HEK293 (cell line): Measurements from ENCODE around the gene INTS6.

ENCODE experiments used
- GLIS1 ChIP-seq: fragments of 450-650 bp; formaldehyde crosslinking; IDR thresholded peaks from 2 replicates; pipeline ENCODE4 v1.5.1; 2016; ENCODE audit warnings: missing biosample characterization, missing genetic modification characterization
- TCF7L2 ChIP-seq: IDR thresholded peaks from 2 replicates; pipeline ENCODE4 v1.6.1; 2011; ENCODE audit warnings: low read depth, mild to moderate bottlenecking, inconsistent platforms, low read length, moderate library complexity, borderline replicate concordance
- ZNF211 ChIP-seq: fragments of 450-650 bp; formaldehyde crosslinking; IDR thresholded peaks from 2 replicates; pipeline ENCODE4 v1.5.1; 2016; ENCODE audit warnings: low read depth, missing biosample characterization, missing genetic modification characterization
- ZNF350 ChIP-seq: fragments of 450-650 bp; formaldehyde crosslinking; IDR thresholded peaks from 2 replicates; pipeline ENCODE4 v1.5.0; 2017; ENCODE audit warnings: missing biosample characterization, mild to moderate bottlenecking, missing genetic modification characterization
- TF ChIP-seq, protein P1 (sequence below): fragments of 450-650 bp; formaldehyde crosslinking; IDR thresholded peaks from 2 replicates; pipeline ENCODE4 v1.5.1; 2016; ENCODE audit warnings: missing biosample characterization, missing genetic modification characterization
- TF ChIP-seq, protein P2 (sequence below): IDR thresholded peaks from 2 replicates; pipeline ENCODE4 v1.6.1; 2011; ENCODE audit warnings: mild to moderate bottlenecking, low read depth, low read length, borderline replicate concordance

DNA sequence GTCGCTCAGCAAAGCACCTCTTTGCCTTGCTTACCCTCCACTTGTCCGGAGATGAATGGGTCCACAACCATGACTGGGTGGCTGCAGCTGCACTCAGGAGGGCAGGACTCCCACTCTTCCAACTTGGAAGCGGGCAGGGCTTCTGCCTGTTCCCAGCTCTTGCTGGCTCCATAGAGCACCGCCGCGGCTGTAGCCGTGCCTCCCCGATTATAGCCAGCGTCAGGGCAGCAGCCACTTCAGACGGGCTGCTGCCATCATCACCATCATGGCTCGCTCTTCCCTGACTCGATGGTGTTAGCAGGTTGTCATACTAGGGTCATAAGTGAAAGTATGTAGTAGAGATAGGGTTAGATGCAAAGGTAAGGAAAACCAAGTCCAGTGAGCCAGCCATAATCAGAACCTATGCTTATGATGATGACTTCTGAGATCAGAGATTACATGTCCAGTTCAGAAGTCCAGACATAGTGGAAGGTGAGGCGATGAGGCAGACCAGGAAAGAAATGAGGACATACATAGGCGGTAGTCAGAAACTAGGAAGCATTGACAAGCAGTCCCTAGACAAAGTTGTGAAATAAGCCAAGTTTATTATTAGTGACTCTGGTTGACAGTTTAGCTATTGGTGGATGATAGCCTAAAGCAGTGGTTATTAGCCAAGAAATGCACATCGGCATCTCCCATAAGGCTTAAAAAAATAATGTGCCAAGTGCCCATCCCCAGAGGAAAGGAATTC lies 4.4 kb upstream of the INTS6 start:
- TF ChIP-seq, protein P1, sequence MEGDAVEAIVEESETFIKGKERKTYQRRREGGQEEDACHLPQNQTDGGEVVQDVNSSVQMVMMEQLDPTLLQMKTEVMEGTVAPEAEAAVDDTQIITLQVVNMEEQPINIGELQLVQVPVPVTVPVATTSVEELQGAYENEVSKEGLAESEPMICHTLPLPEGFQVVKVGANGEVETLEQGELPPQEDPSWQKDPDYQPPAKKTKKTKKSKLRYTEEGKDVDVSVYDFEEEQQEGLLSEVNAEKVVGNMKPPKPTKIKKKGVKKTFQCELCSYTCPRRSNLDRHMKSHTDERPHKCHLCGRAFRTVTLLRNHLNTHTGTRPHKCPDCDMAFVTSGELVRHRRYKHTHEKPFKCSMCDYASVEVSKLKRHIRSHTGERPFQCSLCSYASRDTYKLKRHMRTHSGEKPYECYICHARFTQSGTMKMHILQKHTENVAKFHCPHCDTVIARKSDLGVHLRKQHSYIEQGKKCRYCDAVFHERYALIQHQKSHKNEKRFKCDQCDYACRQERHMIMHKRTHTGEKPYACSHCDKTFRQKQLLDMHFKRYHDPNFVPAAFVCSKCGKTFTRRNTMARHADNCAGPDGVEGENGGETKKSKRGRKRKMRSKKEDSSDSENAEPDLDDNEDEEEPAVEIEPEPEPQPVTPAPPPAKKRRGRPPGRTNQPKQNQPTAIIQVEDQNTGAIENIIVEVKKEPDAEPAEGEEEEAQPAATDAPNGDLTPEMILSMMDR (tag by site-specific recombination) = no peak
- TF ChIP-seq TCF7L2 (no peak), ZNF211 (tag by site-specific recombination) (no peak), ZNF350 (tag by site-specific recombination) (no peak), GLIS1 (no peak)
- TF ChIP-seq, protein P2, sequence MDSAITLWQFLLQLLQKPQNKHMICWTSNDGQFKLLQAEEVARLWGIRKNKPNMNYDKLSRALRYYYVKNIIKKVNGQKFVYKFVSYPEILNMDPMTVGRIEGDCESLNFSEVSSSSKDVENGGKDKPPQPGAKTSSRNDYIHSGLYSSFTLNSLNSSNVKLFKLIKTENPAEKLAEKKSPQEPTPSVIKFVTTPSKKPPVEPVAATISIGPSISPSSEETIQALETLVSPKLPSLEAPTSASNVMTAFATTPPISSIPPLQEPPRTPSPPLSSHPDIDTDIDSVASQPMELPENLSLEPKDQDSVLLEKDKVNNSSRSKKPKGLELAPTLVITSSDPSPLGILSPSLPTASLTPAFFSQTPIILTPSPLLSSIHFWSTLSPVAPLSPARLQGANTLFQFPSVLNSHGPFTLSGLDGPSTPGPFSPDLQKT = no peak
